Measurements from ENCODE around the gene GPATCH1. TPM values are rescaled to one million over a fixed set of nuclear protein-coding genes. Genes with fewer than 3 reads are reported as not detected.

GPATCH1 gene
- total and polyA plus RNA-seq, 2 of the 13 experiments (the other 11 are each of a cell fraction or from before 2014, with no cell fraction given), result 6.8 to 6.9 TPM

DNA sequence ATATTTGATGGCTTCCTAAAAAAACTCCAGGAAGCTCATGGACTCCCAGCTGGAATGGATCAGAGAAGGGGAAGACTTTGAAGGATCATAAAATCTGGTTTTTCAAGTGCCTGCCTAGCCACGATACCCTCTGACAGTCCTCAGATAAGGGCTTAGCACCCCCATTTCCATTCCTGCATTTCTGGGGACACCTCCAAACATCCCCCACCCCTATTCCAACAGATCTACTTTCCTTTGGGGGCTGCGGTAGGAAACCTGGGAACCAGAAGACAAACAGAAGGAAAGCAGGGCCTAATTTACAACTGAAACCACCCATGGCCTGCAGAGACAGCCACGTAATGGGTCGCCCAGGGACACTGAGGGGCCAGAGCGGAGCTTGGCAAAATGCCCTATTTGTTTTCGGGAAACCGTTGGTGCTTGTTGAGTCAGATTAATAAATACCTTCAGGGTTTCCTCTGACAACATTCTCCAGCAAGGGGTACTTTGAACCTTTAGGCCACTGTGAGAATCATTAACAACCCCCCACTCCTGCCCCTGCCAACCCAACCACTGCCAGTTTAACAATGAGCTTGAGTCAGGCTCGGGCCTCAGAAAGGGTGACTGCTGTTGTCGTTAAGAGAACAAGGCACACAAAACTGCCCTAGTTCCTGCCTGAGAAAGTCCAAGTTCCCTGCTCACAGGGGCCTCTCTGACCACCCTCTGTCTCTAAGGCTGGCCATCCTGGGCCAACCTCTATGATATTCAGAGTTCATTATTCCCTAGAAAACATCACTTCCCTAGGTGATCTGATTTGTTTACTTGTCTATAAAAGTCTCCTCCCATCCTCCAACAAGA is 39.8 kb upstream of the GPATCH1 start (continued):
- TF ChIP-seq, protein P1, sequence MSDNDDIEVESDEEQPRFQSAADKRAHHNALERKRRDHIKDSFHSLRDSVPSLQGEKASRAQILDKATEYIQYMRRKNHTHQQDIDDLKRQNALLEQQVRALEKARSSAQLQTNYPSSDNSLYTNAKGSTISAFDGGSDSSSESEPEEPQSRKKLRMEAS (IDR thresholded peaks at IDR 0.05), result no peak
- no peak; the same call in 1 of the 2 replicates for TF ChIP-seq ZNF564 (CRISPR knock-in tag; IDR thresholded peaks at IDR 0.05)
- TF ChIP-seq, protein P2, sequence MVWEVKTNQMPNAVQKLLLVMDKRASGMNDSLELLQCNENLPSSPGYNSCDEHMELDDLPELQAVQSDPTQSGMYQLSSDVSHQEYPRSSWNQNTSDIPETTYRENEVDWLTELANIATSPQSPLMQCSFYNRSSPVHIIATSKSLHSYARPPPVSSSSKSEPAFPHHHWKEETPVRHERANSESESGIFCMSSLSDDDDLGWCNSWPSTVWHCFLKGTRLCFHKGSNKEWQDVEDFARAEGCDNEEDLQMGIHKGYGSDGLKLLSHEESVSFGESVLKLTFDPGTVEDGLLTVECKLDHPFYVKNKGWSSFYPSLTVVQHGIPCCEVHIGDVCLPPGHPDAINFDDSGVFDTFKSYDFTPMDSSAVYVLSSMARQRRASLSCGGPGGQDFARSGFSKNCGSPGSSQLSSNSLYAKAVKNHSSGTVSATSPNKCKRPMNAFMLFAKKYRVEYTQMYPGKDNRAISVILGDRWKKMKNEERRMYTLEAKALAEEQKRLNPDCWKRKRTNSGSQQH (CRISPR knock-in tag; IDR thresholded peaks at IDR 0.05; ENCODE audit: low read depth), result no peak
- no peak for TF ChIP-seq PRPF4 (IDR thresholded peaks at IDR 0.05; ENCODE audit: low read depth, low read length, poor library complexity, severe bottlenecking)
- TF ChIP-seq, protein P3, sequence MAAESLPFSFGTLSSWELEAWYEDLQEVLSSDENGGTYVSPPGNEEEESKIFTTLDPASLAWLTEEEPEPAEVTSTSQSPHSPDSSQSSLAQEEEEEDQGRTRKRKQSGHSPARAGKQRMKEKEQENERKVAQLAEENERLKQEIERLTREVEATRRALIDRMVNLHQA (CRISPR knock-in tag; IDR thresholded peaks at IDR 0.05), result no peak
- peak; percentile 31; the same call in 1 of the 2 replicates for TF ChIP-seq ELF1 (CRISPR knock-in tag; IDR thresholded peaks at IDR 0.05)
- TF ChIP-seq ZNF274 (CRISPR knock-in tag; IDR thresholded peaks at IDR 0.05), result 0 out of 2 replicates have a peak, but pooled peaks have one; percentile 3
- no peak for TF ChIP-seq AGO2 (optimal IDR thresholded peaks at IDR 0.05; ENCODE audit: low read depth, low read length)
- TF ChIP-seq, protein P4, sequence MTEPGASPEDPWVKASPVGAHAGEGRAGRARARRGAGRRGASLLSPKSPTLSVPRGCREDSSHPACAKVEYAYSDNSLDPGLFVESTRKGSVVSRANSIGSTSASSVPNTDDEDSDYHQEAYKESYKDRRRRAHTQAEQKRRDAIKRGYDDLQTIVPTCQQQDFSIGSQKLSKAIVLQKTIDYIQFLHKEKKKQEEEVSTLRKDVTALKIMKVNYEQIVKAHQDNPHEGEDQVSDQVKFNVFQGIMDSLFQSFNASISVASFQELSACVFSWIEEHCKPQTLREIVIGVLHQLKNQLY (CRISPR knock-in tag; IDR thresholded peaks at IDR 0.05), result peak; percentile 63
- TF ChIP-seq, protein P5, sequence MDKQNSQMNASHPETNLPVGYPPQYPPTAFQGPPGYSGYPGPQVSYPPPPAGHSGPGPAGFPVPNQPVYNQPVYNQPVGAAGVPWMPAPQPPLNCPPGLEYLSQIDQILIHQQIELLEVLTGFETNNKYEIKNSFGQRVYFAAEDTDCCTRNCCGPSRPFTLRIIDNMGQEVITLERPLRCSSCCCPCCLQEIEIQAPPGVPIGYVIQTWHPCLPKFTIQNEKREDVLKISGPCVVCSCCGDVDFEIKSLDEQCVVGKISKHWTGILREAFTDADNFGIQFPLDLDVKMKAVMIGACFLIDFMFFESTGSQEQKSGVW (CRISPR knock-in tag; IDR thresholded peaks at IDR 0.05; ENCODE audit: borderline replicate concordance), result no peak
- no peak for TF ChIP-seq NONO (IDR thresholded peaks at IDR 0.05)
- TF ChIP-seq NONO (CRISPR knock-in tag; conservative IDR thresholded peaks at IDR 0.05), result peak; percentile 81; the same call in 1 of the 2 replicates
- peak; percentile 79; the same call in 1 of the 2 replicates for TF ChIP-seq GATA4 (IDR thresholded peaks at IDR 0.05; ENCODE audit: borderline replicate concordance, low read depth)
- TF ChIP-seq, protein P6, sequence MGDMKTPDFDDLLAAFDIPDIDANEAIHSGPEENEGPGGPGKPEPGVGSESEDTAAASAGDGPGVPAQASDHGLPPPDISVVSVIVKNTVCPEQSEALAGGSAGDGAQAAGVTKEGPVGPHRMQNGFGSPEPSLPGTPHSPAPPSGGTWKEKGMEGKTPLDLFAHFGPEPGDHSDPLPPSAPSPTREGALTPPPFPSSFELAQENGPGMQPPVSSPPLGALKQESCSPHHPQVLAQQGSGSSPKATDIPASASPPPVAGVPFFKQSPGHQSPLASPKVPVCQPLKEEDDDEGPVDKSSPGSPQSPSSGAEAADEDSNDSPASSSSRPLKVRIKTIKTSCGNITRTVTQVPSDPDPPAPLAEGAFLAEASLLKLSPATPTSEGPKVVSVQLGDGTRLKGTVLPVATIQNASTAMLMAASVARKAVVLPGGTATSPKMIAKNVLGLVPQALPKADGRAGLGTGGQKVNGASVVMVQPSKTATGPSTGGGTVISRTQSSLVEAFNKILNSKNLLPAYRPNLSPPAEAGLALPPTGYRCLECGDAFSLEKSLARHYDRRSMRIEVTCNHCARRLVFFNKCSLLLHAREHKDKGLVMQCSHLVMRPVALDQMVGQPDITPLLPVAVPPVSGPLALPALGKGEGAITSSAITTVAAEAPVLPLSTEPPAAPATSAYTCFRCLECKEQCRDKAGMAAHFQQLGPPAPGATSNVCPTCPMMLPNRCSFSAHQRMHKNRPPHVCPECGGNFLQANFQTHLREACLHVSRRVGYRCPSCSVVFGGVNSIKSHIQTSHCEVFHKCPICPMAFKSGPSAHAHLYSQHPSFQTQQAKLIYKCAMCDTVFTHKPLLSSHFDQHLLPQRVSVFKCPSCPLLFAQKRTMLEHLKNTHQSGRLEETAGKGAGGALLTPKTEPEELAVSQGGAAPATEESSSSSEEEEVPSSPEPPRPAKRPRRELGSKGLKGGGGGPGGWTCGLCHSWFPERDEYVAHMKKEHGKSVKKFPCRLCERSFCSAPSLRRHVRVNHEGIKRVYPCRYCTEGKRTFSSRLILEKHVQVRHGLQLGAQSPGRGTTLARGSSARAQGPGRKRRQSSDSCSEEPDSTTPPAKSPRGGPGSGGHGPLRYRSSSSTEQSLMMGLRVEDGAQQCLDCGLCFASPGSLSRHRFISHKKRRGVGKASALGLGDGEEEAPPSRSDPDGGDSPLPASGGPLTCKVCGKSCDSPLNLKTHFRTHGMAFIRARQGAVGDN (CRISPR knock-in tag; IDR thresholded peaks at IDR 0.05), result no peak
- TF ChIP-seq, protein P7, sequence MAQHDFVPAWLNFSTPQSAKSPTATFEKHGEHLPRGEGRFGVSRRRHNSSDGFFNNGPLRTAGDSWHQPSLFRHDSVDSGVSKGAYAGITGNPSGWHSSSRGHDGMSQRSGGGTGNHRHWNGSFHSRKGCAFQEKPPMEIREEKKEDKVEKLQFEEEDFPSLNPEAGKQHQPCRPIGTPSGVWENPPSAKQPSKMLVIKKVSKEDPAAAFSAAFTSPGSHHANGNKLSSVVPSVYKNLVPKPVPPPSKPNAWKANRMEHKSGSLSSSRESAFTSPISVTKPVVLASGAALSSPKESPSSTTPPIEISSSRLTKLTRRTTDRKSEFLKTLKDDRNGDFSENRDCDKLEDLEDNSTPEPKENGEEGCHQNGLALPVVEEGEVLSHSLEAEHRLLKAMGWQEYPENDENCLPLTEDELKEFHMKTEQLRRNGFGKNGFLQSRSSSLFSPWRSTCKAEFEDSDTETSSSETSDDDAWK (CRISPR knock-in tag; IDR thresholded peaks at IDR 0.05), result no peak
- TF ChIP-seq, protein P8, sequence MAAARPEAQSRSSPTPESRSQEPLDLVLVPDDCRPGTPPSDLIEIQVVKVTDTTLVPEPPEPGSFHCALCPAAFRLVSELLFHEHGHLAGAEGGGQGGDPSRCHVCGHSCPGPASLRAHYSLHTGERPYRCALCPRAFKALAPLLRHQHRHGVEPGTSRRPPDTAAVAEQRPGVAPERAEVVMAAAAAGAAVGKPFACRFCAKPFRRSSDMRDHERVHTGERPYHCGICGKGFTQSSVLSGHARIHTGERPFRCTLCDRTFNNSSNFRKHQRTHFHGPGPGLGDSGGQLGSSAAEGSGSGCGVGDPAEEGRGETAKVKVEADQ (CRISPR knock-in tag; IDR thresholded peaks at IDR 0.05; ENCODE audit: borderline replicate concordance), result no peak
- TF ChIP-seq ZNF672 (CRISPR knock-in tag; IDR thresholded peaks at IDR 0.05), result no peak
- TF ChIP-seq ATM (IDR thresholded peaks at IDR 0.05; ENCODE audit: borderline replicate concordance), result no peak
- TF ChIP-seq ZNF616 (CRISPR knock-in tag; IDR thresholded peaks at IDR 0.05; ENCODE audit: low read depth), result no peak
